ENCODE measurements around the gene ZEB1. TPM values are rescaled to one million over a fixed set of nuclear protein-coding genes. Genes with fewer than 3 reads are reported as not detected.

The ZEB1 gene
- polyA plus RNA-seq, 1 donor from 2014 or later, result 18.0 TPM

- H4K20me1 ChIP-seq (ENCODE audit: insufficient read depth), result no peaks in the 10 kb centered on the region
- H3K36me3 ChIP-seq (ENCODE audit: insufficient read depth, low read length), result no peaks in the 10 kb centered on the region
- peaks cover 87% of the 10 kb centered on the region for H3K79me2 ChIP-seq (replicated peaks; ENCODE audit: insufficient read depth, low read length)
- no peak overlapping the region for H3K9ac ChIP-seq (ENCODE audit: low read length)
- no peak overlapping the region for H2AFZ ChIP-seq (ENCODE audit: low read depth, low read length)
- H3K9me2 ChIP-seq (ENCODE audit: insufficient read depth, low read length), result no peaks in the 10 kb centered on the region
- H3K4me3 ChIP-seq (ENCODE audit: low read length), result no peak overlapping the region
- no peaks in the 10 kb centered on the region for H3F3A ChIP-seq (ENCODE audit: insufficient read depth, low read length, poor library complexity, severe bottlenecking)
- TF ChIP-seq POLR2AphosphoS5 (IDR thresholded peaks at IDR 0.05) (no peak), REST (IDR thresholded peaks at IDR 0.05; ENCODE audit: borderline replicate concordance) (no peak), RAD21 (conservative IDR thresholded peaks at IDR 0.05) (no peak), SMC3 (conservative IDR thresholded peaks at IDR 0.05; ENCODE audit: poor library complexity) (no peak), EZH2 (IDR thresholded peaks at IDR 0.05; ENCODE audit: borderline replicate concordance, insufficient read depth, low read length, poor library complexity, severe bottlenecking) (no peak), MXI1 (conservative IDR thresholded peaks at IDR 0.05; ENCODE audit: poor library complexity, severe bottlenecking) (no peak), TAF1 (IDR thresholded peaks at IDR 0.05; ENCODE audit: low read depth) (no peak)
- TF ChIP-seq, protein P1, sequence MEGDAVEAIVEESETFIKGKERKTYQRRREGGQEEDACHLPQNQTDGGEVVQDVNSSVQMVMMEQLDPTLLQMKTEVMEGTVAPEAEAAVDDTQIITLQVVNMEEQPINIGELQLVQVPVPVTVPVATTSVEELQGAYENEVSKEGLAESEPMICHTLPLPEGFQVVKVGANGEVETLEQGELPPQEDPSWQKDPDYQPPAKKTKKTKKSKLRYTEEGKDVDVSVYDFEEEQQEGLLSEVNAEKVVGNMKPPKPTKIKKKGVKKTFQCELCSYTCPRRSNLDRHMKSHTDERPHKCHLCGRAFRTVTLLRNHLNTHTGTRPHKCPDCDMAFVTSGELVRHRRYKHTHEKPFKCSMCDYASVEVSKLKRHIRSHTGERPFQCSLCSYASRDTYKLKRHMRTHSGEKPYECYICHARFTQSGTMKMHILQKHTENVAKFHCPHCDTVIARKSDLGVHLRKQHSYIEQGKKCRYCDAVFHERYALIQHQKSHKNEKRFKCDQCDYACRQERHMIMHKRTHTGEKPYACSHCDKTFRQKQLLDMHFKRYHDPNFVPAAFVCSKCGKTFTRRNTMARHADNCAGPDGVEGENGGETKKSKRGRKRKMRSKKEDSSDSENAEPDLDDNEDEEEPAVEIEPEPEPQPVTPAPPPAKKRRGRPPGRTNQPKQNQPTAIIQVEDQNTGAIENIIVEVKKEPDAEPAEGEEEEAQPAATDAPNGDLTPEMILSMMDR (IDR thresholded peaks at IDR 0.05; ENCODE audit: poor library complexity, severe bottlenecking), result no peak
- no peak overlapping the region for H3K27ac ChIP-seq (ENCODE audit: low read length)
- H3K27me3 ChIP-seq (ENCODE audit: insufficient read depth, low read depth, low read length), result no peaks in the 10 kb centered on the region
- H3K4me2 ChIP-seq (ENCODE audit: low read length), result no peak overlapping the region
- no peaks in the 10 kb centered on the region for H3K9me3 ChIP-seq (ENCODE audit: low read length)
Observed at GRCh38 chr10:31421322-31421721, 102.3 kb downstream of the ZEB1 start.

GRCh38 chr10:31422634-31423033 is 103.6 kb downstream of the ZEB1 start:
- Histone ChIP-seq H3K9me3 (ENCODE audit: low read length) (no peaks in the 10 kb centered on the region), H3K4me3 (ENCODE audit: low read length) (no peak overlapping the region), H3K79me2 (replicated peaks; ENCODE audit: insufficient read depth, low read length) (peaks cover 85% of the 10 kb centered on the region), H3K36me3 (ENCODE audit: insufficient read depth, low read length) (no peaks in the 10 kb centered on the region), H4K20me1 (ENCODE audit: insufficient read depth) (no peaks in the 10 kb centered on the region), H3K9ac (ENCODE audit: low read length) (no peak overlapping the region), H2AFZ (ENCODE audit: low read depth, low read length) (no peak overlapping the region), H3K4me2 (ENCODE audit: low read length) (no peak overlapping the region), H3F3A (ENCODE audit: insufficient read depth, low read length, poor library complexity, severe bottlenecking) (no peaks in the 10 kb centered on the region), H3K27ac (ENCODE audit: low read length) (no peak overlapping the region), H3K9me2 (ENCODE audit: insufficient read depth, low read length) (no peaks in the 10 kb centered on the region), H3K27me3 (ENCODE audit: insufficient read depth, low read depth, low read length) (no peaks in the 10 kb centered on the region)
- no peak for TF ChIP-seq TAF1 (IDR thresholded peaks at IDR 0.05; ENCODE audit: low read depth)
- no peak for TF ChIP-seq EZH2 (IDR thresholded peaks at IDR 0.05; ENCODE audit: borderline replicate concordance, insufficient read depth, low read length, poor library complexity, severe bottlenecking)
- TF ChIP-seq POLR2AphosphoS5 (IDR thresholded peaks at IDR 0.05), result no peak
- TF ChIP-seq, protein P1 (IDR thresholded peaks at IDR 0.05; ENCODE audit: poor library complexity, severe bottlenecking), result no peak
- TF ChIP-seq EP300 (conservative IDR thresholded peaks at IDR 0.05; ENCODE audit: poor library complexity, severe bottlenecking), result no peak
- no peak for TF ChIP-seq RAD21 (conservative IDR thresholded peaks at IDR 0.05)
- TF ChIP-seq MXI1 (conservative IDR thresholded peaks at IDR 0.05; ENCODE audit: poor library complexity, severe bottlenecking), result no peak
- TF ChIP-seq REST (IDR thresholded peaks at IDR 0.05; ENCODE audit: borderline replicate concordance), result no peak
- TF ChIP-seq SMC3 (conservative IDR thresholded peaks at IDR 0.05; ENCODE audit: poor library complexity), result no peak

Data from neural cell (in vitro differentiated cells).